Measurements from ENCODE around the gene IL6ST. TPM values are rescaled to one million over a fixed set of nuclear protein-coding genes. Genes with fewer than 3 reads are reported as not detected.

IL6ST gene
- total and polyA plus RNA-seq, 2 experiments from 2014 or later, result 219 to 503 TPM

GRCh38 chr5:56025151-56025885 is 30.6 kb upstream of the IL6ST start:
- Histone ChIP-seq H3K27me3 (no peaks in the 10 kb centered on the region), H4K20me1 (ENCODE audit: insufficient read depth, poor library complexity, severe bottlenecking) (no peaks in the 10 kb centered on the region), H3K4me1 (ENCODE audit: insufficient read depth) (peaks cover 22% of the 10 kb centered on the region), H3K27ac (peak overlapping the region; percentile 84), H3K79me2 (no peaks in the 10 kb centered on the region), H3K4me3 (no peak overlapping the region), H3K9me3 (ENCODE audit: low read depth) (no peaks in the 10 kb centered on the region), H2AFZ (peak overlapping the region; percentile 8), H3K4me2 (no peak overlapping the region), H3K36me3 (replicated peaks; ENCODE audit: insufficient read depth, low read depth) (no peaks in the 10 kb centered on the region), H3K9me2 (replicated peaks; ENCODE audit: insufficient read depth) (no peaks in the 10 kb centered on the region)
- WGBS (ENCODE audit: low lambda C conversion rate, missing lambda C conversion rate), result 53% methylated on average over 4 of the region's 4 CpGs
- TF ChIP-seq EZH2phosphoT487 (IDR thresholded peaks at IDR 0.05; ENCODE audit: low read depth, severe bottlenecking, unreplicated experiment) (no peak), CTCF (IDR thresholded peaks at IDR 0.05; ENCODE audit: poor library complexity) (no peak), EZH2 (IDR thresholded peaks at IDR 0.05; ENCODE audit: borderline replicate concordance) (no peak)
- peak; percentile 68 for DNase-seq (ENCODE audit: low spot score)

- DNase-seq (ENCODE audit: low spot score), result no peak
- Histone ChIP-seq H4K20me1 (ENCODE audit: insufficient read depth, poor library complexity, severe bottlenecking) (no peaks in the 10 kb centered on the region), H3K79me2 (no peaks in the 10 kb centered on the region), H3K36me3 (replicated peaks; ENCODE audit: insufficient read depth, low read depth) (no peaks in the 10 kb centered on the region), H3K9me3 (ENCODE audit: low read depth) (no peaks in the 10 kb centered on the region), H3K27me3 (no peaks in the 10 kb centered on the region), H3K4me2 (no peak overlapping the region), H3K27ac (peak overlapping the region; percentile 84), H3K9me2 (replicated peaks; ENCODE audit: insufficient read depth) (no peaks in the 10 kb centered on the region), H3K4me1 (ENCODE audit: insufficient read depth) (peaks cover 21% of the 10 kb centered on the region), H2AFZ (peak overlapping the region; percentile 8), H3K4me3 (no peak overlapping the region)
- 72% methylated on average over 2 of the region's 2 CpGs for WGBS (ENCODE audit: low lambda C conversion rate, missing lambda C conversion rate)
- TF ChIP-seq CTCF (IDR thresholded peaks at IDR 0.05; ENCODE audit: poor library complexity), result no peak
- no peak for TF ChIP-seq EZH2phosphoT487 (IDR thresholded peaks at IDR 0.05; ENCODE audit: low read depth, severe bottlenecking, unreplicated experiment)
- TF ChIP-seq EZH2 (IDR thresholded peaks at IDR 0.05; ENCODE audit: borderline replicate concordance), result no peak
Observed at GRCh38 chr5:56024810-56025150, 30.0 kb upstream of the IL6ST start.

GRCh38 chr5:56023296-56023695 is 28.5 kb upstream of the IL6ST start:
- no peak for TF ChIP-seq EZH2phosphoT487 (IDR thresholded peaks at IDR 0.05; ENCODE audit: low read depth, severe bottlenecking, unreplicated experiment)
- no peak for TF ChIP-seq CTCF (IDR thresholded peaks at IDR 0.05; ENCODE audit: poor library complexity)
- TF ChIP-seq EZH2 (IDR thresholded peaks at IDR 0.05; ENCODE audit: borderline replicate concordance), result no peak
- Histone ChIP-seq H3K36me3 (replicated peaks; ENCODE audit: insufficient read depth, low read depth) (no peaks in the 10 kb centered on the region), H3K4me3 (no peak overlapping the region), H3K9me3 (ENCODE audit: low read depth) (no peaks in the 10 kb centered on the region), H3K9me2 (replicated peaks; ENCODE audit: insufficient read depth) (no peaks in the 10 kb centered on the region), H3K79me2 (no peaks in the 10 kb centered on the region), H3K4me1 (ENCODE audit: insufficient read depth) (peaks cover 27% of the 10 kb centered on the region), H3K4me2 (no peak overlapping the region), H3K27ac (peak overlapping the region; percentile 84), H3K27me3 (no peaks in the 10 kb centered on the region), H4K20me1 (ENCODE audit: insufficient read depth, poor library complexity, severe bottlenecking) (no peaks in the 10 kb centered on the region), H2AFZ (no peak overlapping the region)
- no peak for DNase-seq (ENCODE audit: low spot score)
- WGBS (ENCODE audit: low lambda C conversion rate, missing lambda C conversion rate), result 81% methylated on average over 7 of the region's 7 CpGs
